NCI-H2081 (cell line): ENCODE measurements around the gene GNRHR.
"Not testable (repeated sequence)": the region's sequence is repeated elsewhere in the genome, so short reads cannot be mapped to it uniquely, and the experiment has no call there.

ENCODE experiments used
- DNase-seq, 2 experiments: peaks; one replicate each; lab custom pipeline; 2025; lab: John Stamatoyannopoulos, UW

Gene GNRHR

GRCh38 chr4:67727124-67727850, 26.9 kb downstream of the GNRHR start:
- no peak for DNase-seq

DNA sequence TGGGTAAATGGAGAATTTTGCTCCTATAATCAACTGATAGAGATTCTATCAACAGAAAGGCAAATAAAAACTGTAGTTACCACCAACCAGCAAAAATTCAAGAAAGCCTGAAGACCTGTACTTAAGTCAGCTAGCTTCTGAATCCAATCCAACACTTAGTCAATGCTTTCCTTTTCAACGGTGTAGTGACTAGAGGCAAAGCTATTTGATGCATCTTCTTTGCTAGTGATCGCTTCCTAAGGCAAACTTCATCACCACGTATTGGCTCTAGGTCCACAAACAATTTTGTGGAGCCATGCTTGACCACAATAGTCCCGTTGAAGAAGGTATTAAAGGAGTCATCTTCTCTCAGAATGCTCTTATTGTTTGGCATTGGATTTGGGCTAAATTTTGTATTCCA, 28.2 kb downstream of the GNRHR start:
- DNase-seq = no peak

DNA sequence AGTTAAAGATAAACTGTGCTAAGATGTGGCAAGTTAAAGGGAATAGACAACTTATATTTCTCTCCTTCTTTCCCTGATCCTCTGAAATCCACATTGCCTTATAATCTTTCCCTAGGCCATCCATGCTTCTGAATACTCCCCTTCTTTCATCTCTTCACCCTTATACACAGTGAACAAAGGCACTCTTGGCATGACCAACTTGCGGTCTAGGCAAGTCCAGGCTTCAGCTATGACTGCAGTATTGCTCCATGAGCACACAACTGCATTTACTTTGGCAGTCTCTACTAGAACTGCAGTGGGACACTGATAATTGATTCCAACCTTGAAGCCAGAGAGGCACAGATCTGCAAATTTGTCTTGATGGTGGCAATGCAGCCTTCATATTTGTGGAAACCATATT, 29.1 kb downstream of the GNRHR start:
- no peak for DNase-seq

DNA sequence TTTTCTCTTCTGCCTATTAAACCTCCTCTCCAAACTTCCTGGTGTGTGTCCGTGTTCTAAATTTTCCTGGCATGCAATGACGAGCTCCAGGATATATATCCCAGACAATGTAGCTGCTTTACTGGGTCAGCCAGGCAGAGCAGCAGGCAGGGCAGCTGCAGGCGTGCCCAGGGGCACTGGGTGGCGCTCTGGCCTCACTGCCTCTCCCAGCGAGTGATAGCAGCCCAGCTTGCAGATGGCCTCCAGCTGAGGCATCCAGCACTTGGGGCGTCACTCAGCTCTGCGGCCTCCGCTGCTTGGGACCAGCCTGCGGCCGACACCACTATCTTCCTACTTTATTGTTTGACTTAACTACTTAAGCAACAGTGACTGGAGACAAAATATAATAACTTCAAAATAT, 30.2 kb downstream of the GNRHR start:
- DNase-seq = no peak

DNA sequence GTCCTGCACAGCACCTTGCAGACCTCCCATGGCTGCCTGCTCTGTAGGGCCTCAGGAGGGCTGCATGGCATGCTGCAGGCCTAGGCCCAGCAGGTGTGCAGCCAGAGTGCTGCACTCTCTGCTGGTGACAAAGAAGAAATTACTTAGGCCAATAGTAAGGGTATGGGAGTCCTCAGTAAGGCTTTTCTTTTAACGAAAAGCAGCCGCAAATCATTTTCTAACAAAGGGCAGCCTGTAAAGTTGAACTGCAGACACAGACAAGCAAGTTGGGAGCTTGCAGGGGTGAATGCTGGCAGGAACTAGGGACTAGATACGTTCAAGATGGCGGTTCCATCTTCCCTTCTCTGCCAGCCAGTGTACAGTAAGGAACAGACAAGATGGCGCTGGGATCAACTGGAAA, 30.8 kb downstream of the GNRHR start:
- DNase-seq = no peak

GRCh38 chr4:67721770-67722597, 32.2 kb downstream of the GNRHR start:
- no peak for DNase-seq

DNA sequence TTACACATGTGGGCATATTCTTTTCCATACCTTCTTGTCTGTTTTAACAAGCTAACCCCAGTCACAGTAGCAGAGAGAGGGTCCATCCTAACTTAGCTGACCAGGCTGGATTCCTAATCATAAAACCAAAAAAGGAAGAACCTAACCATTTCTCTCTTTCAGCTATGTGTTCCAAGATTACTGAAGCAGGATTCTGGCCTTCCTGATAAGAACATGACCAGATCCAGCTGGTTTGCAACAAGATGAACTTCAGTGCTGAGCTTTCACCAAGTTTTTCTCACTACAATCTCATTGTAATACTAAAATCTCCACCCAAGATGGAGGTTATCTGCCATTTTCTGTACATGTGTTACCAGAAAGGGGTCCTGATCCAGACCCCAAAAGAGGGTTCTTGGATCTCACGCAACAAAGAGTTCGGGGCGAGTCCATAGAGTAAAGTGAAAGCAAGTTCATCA, 32.8 kb downstream of the GNRHR start:
- DNase-seq = no peak

- DNase-seq = no peak
Measured at GRCh38 chr4:67719953-67720617, 34.1 kb downstream of the GNRHR start.

GRCh38 chr4:67718848-67719247, 35.3 kb downstream of the GNRHR start:
- DNase-seq = no peak

GRCh38 chr4:67717586-67717985, 36.6 kb downstream of the GNRHR start:
- no peak for DNase-seq

GRCh38 chr4:67714955-67715354, 39.2 kb downstream of the GNRHR start:
- no peak for DNase-seq

DNA sequence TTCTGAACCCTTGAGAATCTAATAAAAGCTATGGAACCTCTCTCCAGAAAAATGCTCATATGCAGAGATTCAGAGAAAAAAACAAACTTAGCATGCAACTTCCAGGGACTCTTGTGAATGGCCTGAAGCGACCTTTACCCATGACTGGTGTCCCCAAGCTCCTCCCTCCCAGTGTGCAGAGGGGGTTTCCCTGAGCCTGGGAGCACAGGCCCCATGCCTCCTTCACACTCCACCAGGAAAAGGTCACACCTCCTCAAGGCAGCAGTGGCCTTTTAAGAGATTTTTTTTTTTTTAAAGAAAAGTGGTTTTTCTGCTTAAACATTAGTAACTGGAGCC, 40.0 kb downstream of the GNRHR start:
- DNase-seq = no peak

DNA sequence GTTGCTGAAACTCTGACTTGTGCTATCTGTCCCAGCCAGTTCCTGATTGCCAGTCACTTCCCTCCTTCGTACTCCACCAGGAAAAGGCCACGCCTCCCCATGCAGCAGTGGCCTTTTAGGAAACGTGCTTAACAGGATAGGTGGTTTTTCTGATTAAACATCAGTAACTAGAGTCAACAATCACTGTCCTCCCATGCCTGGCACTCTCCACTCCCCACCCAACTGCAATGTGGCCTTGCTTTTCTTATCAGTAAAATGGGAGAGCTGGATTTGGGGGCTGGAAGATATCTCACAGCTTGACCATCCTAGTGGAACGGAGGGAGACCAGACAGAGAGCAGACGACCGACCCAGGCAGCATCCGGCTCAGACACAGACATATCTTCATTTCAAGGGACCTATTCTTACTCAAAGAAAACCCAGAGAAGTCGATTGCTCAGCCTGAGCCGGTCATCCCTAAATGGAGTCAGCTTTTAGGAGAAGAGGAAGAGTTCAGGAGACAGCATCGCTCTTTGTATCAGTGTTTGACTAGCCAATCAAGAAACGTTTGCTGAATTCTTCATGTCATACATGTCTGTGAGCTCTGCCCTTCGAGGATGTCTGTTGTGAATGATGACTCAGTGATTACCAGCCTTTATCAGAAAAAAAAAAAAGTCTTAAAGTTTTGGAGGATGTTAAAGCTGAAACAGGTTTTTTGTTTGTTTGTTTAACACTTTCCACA, 40.5 kb downstream of the GNRHR start:
- no peak for DNase-seq

GRCh38 chr4:67712650-67713528, 41.3 kb downstream of the GNRHR start:
- no peak for DNase-seq

GRCh38 chr4:67712000-67712625, 42.1 kb downstream of the GNRHR start:
- DNase-seq = peak in 1 of 2 experiments; percentile 11

GRCh38 chr4:67706682-67707081, 47.5 kb downstream of the GNRHR start:
- DNase-seq = not testable (repeated sequence)

DNA sequence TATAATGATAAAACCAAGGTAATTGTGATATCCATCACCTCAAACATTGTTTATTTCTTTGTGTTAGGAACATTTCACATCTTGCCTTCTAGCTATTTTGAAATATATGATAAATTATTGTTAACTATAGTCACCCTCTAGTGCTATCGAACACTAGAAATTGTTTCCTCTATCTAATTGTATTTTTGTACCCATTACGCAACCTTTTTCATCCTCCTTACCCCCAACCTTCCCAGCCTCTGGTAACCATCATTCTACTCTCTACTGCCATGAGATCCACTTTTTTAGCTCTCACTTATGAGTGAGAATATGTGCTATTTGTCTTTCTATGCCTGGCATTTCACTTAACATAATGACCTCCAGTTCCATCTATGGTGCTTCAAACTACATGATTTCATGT, 49.3 kb downstream of the GNRHR start:
- no peak for DNase-seq

DNA sequence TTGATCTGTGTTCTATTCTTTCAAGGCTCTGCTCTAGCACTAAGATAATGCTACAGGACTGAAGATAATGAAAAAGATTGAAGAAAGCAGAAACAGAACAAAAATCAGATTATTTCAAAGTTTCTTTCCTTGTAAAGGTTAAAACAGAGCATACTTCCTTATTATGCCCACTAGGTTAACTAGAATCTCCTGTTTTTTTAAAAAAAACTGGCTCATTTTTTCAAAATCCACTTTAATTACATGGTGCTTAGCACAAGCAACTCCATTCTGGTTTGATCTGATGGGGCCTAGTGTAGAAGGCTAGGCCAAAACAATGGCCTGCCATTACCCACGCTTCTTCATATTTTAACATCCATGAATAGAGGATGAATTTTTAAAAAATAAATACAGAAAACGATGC, 52.0 kb downstream of the GNRHR start:
- no peak for DNase-seq

DNA sequence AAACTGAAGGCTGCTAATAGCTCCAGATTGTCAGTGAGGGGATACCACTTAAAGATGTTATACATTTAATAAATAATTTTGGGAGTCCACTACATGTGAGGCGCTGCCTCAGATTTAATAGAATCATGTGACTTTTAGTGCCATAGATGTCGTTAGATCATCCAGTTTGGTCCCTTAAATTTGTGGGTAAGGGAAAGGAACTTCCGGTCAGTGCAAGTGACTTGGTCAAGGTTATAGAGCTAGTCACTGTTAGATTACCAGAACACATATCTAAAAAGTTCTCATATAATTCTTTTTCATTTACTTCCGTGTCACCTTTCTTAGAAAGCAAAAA, 52.7 kb downstream of the GNRHR start:
- DNase-seq = no peak

DNA sequence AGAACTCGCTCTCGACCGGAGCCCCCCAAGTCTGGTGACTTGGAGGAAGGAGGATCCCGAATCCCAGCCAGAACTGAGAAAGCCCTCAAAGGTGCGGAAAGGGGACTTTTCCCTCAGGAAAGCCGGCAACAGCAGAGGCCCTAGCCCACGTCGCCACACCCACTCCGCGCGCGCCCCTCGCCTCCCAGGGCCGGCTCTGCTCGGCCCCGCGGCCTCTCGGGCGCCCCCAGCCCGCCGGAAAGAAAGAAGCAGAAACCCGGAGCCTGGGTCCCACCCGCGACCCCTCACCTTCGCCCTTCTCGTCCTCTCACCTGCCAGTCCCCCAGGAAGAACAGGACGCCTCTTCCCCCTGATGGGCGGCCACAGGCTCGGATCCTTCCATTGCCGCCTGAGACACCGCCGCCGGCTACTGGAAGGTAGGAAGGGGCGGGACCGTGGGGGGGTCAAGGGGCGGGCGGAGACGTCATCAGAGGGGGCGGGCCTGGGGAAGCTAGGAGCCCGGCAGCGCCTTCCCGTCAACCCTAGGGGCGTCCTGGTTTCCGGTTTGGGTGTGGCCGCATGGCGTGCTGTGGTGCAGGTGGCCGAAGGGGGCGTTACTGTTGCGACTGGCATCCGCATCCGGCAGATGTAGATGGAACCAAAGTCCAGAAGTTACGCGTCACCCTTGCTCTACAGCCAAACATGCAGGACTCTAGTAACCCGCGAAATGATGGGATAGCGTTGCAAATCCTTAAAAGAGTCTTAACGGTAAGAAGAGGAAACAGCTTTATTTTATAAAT, 53.3 kb downstream of the GNRHR start, which contains the start of gene UBA6:
TSS of gene UBA6 (minus strand) at position 418 of the 779 bp plus-strand sequence. CDS start at position 382, 36 bp downstream.
- peak; percentile 94 for DNase-seq
